HG03159 (cell line): Measurements from ENCODE around the gene FBXO31.
"Not testable (repeated sequence)": the region's sequence is repeated elsewhere in the genome, so short reads cannot be mapped to it uniquely, and the experiment has no call there.

Source experiments
- ATAC-seq: cut with Tn5 transposase; IDR thresholded peaks from one replicate; pipeline ENCODE4 v1.9.1; 2021; ENCODE audit warnings: mild to moderate bottlenecking, moderate library complexity; ENCODE audit not compliant: unreplicated experiment

FBXO31 gene

DNA sequence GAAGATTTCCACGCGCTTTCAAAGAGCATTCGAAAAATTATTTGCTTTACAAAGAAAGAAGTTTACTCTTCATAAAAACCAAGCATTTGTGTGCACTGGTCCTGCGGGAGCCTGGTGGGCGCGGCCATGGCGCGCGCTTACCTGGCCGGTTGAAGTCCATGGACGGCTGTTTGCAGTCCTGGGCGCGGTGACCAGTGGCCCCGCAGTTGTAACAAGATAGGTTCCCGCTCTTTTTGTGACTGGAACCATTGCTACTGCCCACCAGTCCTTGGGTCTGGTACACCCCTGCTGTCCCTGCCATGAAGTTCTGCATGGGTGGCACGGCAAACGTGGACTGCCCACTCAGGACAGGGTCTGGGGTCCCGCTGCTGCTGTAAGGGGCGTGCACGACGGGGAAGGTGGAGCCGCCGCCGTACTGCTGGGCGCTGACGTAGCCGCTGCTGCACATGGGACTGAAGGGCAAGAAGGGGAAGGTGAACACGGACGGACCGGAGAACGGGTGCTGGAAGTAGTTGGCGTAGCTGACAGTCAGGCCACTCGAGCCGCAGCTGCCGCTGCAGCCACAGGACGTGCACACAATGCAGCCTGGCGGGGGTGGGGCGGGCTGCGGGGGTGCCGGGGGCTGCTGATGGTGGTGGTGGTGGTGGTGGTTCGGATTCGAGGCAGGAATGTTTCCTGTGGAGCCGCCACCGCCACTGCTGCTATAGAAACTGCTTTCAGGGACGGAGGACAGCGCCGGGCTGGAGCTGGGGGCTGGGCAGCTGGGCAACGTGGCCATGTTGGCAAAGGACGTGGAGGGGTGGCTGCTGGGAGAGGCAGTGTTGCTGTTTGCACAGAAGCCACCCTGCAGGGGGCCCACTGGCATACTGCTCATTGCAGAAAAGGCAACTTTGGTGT is 28.0 kb upstream of the FBXO31 start:
- no peak for ATAC-seq

DNA sequence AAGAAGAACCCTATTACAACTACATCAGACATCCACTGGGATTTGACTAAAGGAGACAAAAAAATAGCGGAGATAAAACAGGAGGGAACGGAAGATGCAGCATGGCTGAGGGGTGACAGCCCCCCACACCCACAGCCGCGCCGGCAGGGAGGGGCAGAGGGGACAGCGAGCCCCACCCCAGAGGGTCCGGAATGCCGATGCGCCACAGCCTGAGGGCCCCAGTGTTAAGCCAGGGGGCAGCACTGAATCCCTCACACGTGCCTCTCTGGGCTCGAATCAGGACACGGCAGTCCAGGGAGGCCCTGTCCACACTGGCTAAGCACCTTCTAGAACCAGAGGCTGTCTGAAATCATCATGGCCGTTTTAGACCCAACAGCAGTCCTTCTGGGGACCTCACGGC is 27.4 kb upstream of the FBXO31 start:
- ATAC-seq, result no peak

DNA sequence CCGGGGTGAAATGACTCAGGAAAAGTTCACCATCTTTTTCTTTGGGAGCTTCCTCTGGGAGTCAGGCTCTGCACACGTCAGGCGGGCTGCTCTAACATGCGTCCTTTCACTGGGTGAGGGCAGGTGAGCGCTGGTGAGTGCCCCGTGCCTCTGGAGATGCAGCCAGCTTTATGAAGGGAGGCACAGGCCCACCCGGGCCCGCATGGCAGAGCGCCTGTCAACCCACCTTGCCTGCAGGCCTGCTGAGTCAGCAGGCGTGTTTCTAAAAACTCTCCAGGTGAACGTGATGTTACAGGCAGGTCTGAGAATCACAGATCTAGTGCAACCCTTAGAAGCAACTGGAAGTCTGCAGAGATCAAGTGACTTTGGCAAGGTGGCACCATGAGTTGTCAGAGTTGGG is 27.0 kb upstream of the FBXO31 start:
- ATAC-seq, result no peak

DNA sequence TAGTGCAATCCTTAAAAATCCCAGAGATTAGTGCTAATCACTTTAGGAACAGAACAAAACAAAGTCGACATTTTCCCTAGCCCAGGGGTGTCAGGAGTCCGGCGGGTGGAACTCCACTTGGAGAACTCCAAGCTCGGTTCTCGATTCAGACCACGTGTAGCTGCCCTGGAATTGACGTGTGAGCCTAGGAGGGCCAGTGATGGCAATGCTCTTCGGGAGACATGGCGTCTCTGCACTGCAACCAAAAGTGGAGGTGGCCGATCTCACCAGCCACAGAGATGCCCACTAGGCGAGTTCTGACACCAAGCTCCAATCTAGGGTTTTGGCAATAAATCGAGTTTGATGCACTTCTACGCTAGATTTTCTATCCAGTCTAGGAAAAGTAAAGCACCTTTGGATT is 26.2 kb upstream of the FBXO31 start:
- no peak for ATAC-seq

DNA sequence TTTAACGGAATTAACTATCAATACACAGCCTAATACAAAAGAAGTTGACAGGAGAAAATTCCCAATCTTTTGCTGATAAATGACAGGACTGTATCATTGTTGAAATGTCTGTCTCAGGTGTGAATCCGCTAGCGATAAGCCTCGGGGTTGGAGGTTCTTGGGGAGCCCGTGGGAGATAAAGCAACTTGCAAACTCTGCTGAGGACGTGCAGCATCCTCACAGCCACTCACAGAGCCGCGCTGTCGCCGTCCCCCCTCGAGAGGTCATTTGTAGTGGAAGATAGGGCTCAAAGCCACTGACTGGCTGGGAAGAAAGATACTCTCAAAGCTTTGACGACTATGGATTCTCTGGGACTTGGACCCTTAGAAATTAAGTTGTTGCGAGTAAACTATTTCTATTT is 25.6 kb upstream of the FBXO31 start:
- no peak for ATAC-seq

DNA sequence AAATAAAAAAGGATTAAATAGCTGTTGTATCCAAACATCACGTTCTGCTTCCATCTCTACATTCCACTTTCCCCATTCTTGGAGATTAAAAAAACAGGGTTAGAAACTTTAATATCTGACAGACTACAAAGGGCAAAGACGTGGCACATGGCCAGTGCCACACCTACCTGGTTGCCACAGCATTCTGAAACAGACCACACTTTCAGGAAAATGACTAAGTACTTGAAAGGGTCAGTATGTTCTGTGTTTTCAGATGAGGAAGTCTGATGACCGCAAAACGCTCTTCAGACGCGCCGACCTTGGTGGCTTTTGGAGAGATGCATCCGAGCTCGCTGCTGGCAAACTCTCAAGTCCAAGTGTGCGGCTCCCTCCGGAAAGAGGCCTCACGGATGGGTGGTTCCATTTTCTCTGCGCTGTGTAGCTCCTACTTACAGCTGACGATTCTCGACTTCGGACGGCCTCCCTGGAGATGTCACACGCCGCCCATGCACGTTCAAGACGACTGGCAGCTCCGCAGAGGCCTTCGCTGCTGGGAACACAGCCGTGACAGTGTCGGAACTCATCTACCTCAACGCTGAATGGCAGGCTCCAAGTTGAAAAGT is 24.0 kb upstream of the FBXO31 start:
- no peak for ATAC-seq

DNA sequence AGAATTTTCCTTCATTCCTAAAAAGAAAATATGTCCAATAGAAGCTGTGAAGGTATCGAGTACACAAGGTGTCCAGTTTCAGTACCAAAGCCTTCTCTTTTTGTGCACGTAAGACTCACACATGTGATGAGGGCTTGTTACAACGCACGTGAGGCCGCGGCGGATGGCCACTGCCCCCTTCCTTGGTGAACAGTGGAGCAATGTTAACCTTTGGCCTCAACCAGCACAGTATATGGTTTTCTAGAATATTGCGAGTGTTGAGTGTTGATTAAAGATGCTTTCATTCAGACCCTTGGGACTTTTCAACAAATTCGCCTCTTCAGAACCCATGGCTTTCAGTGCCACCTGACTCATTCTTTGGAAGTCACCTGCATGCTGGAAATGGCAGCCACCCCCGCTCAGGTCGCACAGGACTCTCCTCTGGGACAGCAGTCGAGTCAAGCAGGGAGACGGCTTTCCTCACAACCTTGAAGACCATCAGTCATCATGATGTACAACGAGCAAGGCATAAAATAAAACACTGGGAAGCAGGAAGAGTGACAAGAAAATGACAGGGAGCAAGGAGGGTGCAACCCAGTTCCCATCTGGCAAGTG is 23.0 kb upstream of the FBXO31 start:
- no peak for ATAC-seq

DNA sequence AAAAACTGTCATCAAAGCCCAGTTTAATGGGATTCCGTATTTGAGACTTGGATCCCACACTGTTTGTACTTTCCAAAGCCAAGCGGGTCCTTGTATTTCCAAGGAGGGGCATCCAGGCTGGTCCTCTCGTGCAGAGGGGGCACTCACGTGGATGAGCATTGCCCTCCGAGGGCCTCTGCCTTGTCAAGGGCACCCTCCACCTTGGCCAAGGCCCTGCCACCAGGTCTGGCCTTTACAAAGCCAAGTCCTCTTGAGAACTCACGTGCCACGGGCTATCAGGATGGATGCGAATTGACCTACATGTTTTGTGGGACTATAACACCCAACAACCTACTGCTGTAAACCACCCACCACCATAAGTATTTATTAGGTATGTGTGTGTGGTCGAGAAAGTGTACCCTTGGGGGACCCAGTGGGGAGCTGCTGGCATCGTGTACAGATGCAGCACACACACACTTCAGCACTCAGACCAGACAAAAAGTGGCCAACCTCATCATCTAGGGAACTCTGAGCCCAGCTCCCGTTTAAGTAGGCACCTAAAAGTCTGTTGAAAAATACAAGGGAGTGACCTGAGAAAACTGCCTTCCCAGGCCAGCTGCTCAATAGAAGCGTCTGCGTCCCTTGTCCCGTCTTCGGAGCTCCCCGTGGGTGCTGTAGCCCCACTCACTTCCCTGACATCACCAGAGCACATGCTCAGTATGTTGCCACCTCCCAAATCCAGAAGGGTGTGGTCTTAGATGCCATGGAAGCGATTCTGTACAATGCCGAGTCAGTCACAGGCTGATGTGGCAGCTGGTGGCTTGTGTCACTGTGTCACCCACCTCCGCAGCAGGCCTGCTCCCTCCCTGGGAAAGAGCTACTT is 21.4 kb upstream of the FBXO31 start:
- ATAC-seq, result no peak

DNA sequence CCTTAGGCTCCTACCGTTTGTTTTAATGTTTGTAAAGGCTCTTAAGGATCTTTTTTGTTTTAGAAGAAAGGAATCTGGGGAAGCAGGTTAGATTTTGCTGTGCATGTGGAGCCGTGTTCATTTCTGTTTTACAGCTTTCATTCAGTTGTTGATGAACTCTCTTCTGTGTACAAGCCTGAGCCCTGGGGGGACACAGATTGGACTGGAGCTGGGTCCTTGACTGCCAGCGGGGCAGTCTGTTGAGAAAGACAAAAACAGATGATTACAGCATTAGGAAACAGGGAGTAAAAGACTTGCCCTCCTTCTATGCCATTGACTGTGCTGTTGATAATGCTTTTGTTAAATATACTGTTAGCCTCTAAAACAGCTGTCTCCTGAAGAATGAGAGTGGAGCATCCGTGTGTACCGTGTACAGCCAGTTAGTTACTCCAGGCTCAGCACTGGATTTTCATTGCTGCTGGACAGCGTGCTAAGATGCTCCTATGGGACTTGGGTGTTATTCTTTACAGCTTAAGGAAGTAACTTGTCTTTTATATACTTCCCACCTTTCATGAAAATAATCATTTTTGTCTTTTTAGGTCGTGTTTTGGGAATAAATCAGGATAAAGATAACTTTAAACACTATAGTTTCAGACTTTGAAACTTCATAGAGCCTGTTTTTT is 11.7 kb upstream of the FBXO31 start:
- ATAC-seq, result no peak

DNA sequence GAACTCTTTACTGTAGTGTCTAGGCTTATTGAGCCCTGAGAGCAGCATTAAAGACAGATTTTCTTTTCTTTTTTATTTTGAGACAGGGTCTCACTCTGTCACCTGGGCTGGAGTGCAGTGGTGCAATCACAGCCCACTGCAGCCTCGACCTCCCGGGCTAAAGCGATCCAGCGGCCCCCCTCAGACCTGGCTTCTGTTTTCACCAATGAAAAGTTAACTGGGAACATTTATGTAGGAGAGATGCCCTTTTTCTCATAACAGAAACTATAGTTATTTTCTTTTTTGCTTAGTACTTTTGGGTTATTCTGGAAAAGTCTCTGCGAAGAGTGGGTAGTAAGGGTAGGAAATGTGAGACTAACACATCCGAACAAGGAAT is 10.1 kb upstream of the FBXO31 start:
- no peak for ATAC-seq

DNA sequence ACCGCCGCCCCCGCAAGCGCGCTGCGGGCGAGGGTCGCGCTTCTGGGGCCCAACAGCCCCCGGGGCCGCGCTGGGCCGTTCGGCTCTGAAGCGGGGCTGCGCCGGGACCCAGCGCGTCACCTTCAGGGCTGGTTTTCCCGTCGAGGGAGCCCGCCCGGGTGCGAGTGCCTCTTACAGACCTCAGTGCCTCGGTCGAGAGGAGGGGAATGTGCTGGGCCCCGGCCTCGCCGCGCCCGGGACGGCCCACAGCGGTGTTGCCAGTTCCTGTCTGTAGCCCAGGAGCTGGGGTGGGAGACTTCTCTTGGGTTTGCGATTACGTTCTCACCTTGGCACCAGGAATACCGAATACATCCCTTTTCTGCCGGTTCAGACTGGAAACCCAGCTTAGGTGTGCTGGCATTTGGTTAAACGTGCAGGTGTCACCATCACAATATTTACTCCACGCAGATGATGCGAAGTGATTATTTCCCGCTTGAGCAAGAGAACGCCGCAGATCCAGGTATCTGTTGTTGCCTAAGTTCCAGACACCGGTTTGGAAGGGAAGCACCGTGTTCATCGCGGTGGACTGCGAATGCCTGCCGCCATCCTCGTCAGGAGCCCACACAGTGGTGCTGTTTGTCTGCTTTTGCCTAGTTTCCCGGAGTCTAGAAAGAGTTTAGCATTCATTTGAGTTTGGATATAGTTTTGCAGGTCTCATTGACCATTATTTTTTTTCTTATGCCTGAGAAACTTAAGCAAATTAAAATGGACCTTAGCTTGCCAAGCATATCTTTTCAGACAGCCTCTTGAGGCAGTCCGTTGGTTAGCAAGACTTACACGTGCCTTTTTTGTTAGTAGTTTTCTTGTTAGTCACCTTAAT is 9.5 kb upstream of the FBXO31 start:
- no peak for ATAC-seq

DNA sequence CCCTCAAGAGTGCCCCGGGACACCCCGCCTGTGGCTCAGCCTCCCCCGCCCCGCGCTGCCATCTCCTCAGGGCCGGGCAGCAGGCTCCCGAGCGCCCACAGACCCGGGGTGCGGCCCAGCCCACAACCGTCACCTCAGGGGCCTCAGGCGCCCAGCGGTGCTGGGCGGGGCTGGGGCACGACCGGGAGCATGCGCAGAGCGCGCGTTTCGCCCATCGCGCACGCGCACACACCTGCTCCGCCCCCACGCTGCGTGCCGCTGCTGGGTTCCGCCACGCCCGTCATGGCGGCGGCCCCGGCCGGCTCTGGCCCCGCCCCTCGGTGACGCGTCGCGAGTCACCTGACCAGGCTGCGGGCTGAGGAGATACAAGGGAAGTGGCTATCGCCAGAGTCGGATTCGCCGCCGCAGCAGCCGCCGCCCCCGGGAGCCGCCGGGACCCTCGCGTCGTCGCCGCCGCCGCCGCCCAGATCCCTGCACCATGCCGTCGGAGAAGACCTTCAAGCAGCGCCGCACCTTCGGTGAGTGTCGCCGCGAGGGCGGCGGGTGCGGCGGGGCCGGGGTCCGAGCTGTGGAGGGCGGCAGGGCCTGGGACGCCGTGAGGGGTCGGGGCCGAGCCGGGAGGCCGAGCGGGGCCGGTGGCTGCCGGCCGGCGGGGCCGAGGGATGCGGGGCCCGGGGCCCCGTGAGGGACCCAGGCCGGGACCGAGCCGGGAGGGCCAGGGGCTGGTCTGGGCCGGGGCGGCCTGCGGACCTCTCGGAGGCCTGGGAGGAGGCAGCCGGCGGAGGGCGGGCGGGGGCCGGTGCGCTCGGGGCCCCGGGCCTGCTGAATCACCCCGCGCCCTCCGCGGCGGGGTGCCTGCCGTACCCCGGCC is 8.6 kb upstream of the FBXO31 start, which contains the start of gene MAP1LC3B:
TSS of gene MAP1LC3B (plus strand) at position 387 of the 871 bp plus-strand sequence. CDS start at position 479, 92 bp downstream.
- ATAC-seq, result peak; percentile 63

DNA sequence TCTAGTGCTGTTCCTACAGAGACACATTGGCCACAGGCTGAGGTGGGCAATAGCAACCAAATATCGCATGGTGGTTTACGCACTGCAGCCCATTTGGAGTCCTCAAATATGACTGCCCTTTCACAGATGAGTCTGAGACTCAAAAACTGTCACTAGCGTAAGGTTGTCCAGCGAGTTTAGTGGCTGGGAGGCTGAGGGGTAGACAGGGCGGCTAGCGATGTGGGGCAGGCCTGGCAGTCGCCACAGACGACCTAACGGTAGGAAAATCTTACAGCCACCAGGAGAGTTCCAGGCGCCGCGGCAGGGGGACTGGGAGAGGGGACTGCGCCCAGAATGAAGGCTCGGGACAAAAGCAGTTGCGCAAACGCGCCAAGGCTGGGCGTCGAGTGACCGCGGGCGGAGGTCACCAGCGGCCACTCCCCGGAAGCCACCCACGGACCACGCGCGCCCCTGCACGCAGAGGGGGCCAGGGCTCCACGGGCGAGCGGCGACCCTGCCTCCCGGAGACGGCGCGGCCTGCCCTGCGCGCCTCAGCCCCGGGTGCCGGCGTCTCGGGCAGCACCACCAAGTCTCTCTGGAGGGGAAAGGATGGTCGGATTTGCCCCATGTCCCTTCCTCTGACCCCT is 7.9 kb upstream of the FBXO31 start:
- ATAC-seq, result peak; percentile 1

DNA sequence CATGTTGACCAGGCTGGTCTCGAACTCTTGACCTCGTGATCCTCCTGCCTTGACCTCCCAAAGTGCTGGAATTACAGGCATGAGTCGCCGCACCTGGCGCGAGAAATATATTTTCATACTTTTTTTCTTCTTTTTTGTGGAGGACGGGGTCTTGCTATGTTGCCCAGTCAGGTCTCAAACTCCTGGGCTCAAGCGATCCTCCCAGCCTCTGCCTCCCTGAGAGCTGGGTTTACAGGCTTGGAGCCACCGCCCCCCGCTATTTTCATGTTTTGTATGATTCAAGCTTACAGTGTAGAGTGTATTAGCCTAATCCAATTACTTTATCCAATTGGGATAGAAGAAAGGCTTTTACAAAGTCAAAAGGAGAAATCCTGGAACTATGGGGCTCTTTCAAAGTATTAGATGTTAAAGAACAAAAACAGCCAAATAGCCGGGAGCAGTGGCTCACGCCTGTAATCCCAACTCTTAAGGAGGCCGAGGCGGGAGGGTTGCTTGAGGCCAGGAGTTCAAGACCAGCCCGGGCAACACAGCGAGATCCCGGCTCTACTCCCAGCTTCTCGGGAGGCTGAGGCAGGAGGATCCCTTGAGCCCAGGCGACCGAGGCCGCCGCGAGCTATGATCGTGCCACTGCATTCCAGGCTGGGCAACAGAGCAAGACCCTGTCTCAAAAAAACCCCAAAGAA is 7.2 kb upstream of the FBXO31 start:
- ATAC-seq, result no peak

DNA sequence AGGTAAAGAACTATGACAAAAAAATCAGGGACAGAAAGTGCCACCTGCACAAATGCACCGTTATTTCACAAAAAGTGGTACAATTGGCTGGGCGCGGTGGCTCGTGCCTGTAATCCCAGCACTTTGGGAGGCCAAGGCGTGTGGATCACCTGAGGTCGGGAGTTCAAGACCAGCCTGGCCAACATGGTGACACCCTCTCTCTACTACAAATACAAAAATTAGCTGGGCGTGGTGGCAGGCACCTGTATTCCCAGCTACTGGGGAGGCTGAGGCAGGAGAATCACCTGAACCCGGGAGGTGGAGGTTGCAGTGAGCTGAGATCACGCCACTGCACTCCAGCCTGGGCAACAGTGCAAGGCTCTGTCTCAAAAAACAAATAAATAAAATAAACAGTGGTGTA is 6.3 kb upstream of the FBXO31 start:
- not testable (repeated sequence) for ATAC-seq

DNA sequence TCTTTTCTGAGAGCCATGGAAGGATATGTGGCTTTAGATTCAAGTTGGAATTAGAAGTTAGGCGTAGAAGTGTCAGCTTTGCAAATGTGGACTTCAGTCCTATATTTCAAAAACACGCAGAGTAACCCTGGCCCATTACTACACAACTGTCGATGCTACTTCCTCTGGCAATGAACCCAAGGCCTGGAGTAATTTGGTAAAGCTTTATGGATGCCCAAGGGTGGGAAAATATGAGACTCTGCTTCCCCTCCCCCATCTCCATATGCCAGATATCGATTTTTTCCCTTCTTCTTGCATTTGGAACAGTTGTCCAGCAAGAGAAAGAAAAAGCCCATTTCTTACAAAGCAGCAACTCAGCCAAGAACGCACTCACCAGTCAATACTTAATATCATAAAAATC is 5.7 kb upstream of the FBXO31 start:
- no peak for ATAC-seq

DNA sequence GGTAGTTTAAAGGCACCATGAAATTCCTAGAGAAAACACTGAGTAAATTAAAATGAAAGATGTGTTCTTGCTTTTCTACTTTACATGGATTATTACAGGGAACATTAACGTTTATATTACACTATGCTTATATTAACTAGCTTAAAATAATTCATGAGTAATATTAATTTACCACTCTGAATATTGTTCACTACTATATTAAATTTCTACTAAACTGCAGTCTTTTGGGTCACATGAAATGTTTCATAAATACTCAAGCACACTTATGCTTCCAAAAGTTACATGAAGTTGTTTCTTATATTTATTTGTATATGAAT is 5.2 kb upstream of the FBXO31 start:
- no peak for ATAC-seq
